GM12878 (cell line): Measurements from ENCODE around the gene RAB3C. TPM values are rescaled to one million over a fixed set of nuclear protein-coding genes. Genes with fewer than 3 reads are reported as not detected.

Experiments used
- CHD4 ChIP-seq: fragments of 200-600 bp; sonication (generic); IDR thresholded peaks from 2 replicates; pipeline ENCODE4 v1.6.1; 2016; ENCODE audit warnings: mild to moderate bottlenecking
- DPF2 ChIP-seq: fragments of 450-650 bp; IDR thresholded peaks from 2 replicates; pipeline ENCODE4 v1.6.1; 2017; ENCODE audit warnings: mild to moderate bottlenecking
- MXI1 ChIP-seq: fragments of 150-350 bp; IDR thresholded peaks from 2 replicates; pipeline ENCODE4 v1.6.1; 2011; ENCODE audit warnings: low read depth, mild to moderate bottlenecking, inconsistent platforms, low read length, improper control_type of control experiment
- NR2C1 ChIP-seq: fragments of 450-650 bp; IDR thresholded peaks from 2 replicates; pipeline ENCODE4 v1.6.1; 2017; ENCODE audit warnings: antibody characterized with exemption, mild to moderate bottlenecking, moderate library complexity
- PML ChIP-seq: IDR thresholded peaks from 2 replicates; pipeline ENCODE4 v1.6.1; 2012; ENCODE audit warnings: low read length, inconsistent platforms
- SPI1 ChIP-seq: IDR thresholded peaks from 2 replicates; pipeline ENCODE4 v1.6.1; 2011; ENCODE audit warnings: low read depth, mild to moderate bottlenecking, low read length, moderate library complexity, borderline replicate concordance; ENCODE audit not compliant: insufficient read depth
- SUZ12 ChIP-seq: fragments of 200-600 bp; sonication (generic); IDR thresholded peaks from one replicate; pipeline ENCODE4 v1.6.1; 2018; ENCODE audit warnings: antibody characterized with exemption, mild to moderate bottlenecking; ENCODE audit not compliant: unreplicated experiment
- ZNF217 ChIP-seq: fragments of 450-650 bp; IDR thresholded peaks from 2 replicates; pipeline ENCODE4 v1.6.1; 2017; ENCODE audit warnings: antibody characterized with exemption, mild to moderate bottlenecking
- ZNF24 ChIP-seq: fragments of 450-650 bp; IDR thresholded peaks from 2 replicates; pipeline ENCODE4 v1.6.1; 2017; ENCODE audit warnings: antibody characterized with exemption, mild to moderate bottlenecking
- polyA plus RNA-seq, 11 experiments: library from polyadenylated mRNA; depleted of rRNA in 4 of 11; unstranded in 6 of 11; stranded (reverse) in 5 of 11; fragments of >200 nt; fragmentation: Nextera tagmentation in 4 of 11; fragmentation: Illumina TruSeq in 1 of 11; extraction: Ambion mirVana in 4 of 11; extraction: Trizol in 1 of 11; gene quantifications; 1 replicate in 1 of 11; 2 replicates in 10 of 11; pipeline versions ENCODE4 v1.2.1 to v1.2.3, GENCODE V29; 2011 to 2016; ENCODE audit warnings: inconsistent platforms in 2 of 11, missing spikeins in 2 of 11, low read depth in 1 of 11
- total RNA-seq, 4 experiments: library from RNA; depleted of rRNA in 3 of 4; stranded (reverse); fragments of >200 nt in 3 of 4; fragmentation: Illumina TruSeq in 1 of 4; extraction: Trizol in 1 of 4; gene quantifications; 2 replicates each; pipeline versions ENCODE4 v1.2.1 to v1.2.3, GENCODE V29; 2013 to 2021
- TF ChIP-seq, protein P1 (sequence below): fragments of 450-650 bp; formaldehyde crosslinking; IDR thresholded peaks from 2 replicates; pipeline ENCODE4 v1.4.0; 2020; ENCODE audit warnings: mild to moderate bottlenecking, moderate library complexity
- TF ChIP-seq, protein P2 (sequence below): IDR thresholded peaks from 2 replicates; pipeline ENCODE4 v1.6.1; 2012; ENCODE audit warnings: low read depth, low read length, improper control_type of control experiment
- TF ChIP-seq, protein P3 (sequence below): IDR thresholded peaks from 2 replicates; pipeline ENCODE4 v1.6.1; 2011; ENCODE audit warnings: low read depth, low read length, improper control_type of control experiment, borderline replicate concordance
- TF ChIP-seq, protein P4 (sequence below): fragments of 450-650 bp; formaldehyde crosslinking; IDR thresholded peaks from 2 replicates; pipeline ENCODE4 v1.4.0; 2022; ENCODE audit warnings: mild to moderate bottlenecking, moderate library complexity
- TF ChIP-seq, protein P5 (sequence below): fragments of 450-650 bp; IDR thresholded peaks from 2 replicates; pipeline ENCODE4 v1.6.1; 2017; ENCODE audit warnings: mild to moderate bottlenecking
- TF ChIP-seq, protein P6 (sequence below): fragments of 450-650 bp; IDR thresholded peaks from 2 replicates; pipeline ENCODE4 v1.6.1; 2017; ENCODE audit warnings: mild to moderate bottlenecking, moderate library complexity

Gene RAB3C
- total and polyA plus RNA-seq, 10 of the 15 experiments (the other 5 are each of a cell fraction or from before 2014, with no cell fraction given), result not detected

DNA sequence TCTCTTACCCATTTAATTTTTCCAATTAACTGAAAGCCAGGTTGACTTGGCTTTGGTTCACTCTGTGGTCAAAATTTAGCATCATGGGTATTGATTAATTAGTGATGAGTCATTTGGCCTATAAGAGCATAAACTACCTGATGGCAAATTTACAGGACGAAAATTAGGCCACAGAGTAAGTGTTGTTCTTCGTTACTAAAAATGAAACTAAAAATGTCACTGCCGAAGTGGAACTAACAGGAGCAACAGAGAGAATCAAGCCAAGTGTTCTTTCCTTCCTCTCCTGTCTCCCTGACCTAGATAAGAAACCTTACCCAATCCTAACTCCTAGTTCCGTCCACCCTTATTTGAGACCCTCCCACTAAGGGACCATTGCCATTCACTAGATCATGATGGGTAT, 176.9 kb downstream of the RAB3C start (continued):
- TF ChIP-seq, protein P1, sequence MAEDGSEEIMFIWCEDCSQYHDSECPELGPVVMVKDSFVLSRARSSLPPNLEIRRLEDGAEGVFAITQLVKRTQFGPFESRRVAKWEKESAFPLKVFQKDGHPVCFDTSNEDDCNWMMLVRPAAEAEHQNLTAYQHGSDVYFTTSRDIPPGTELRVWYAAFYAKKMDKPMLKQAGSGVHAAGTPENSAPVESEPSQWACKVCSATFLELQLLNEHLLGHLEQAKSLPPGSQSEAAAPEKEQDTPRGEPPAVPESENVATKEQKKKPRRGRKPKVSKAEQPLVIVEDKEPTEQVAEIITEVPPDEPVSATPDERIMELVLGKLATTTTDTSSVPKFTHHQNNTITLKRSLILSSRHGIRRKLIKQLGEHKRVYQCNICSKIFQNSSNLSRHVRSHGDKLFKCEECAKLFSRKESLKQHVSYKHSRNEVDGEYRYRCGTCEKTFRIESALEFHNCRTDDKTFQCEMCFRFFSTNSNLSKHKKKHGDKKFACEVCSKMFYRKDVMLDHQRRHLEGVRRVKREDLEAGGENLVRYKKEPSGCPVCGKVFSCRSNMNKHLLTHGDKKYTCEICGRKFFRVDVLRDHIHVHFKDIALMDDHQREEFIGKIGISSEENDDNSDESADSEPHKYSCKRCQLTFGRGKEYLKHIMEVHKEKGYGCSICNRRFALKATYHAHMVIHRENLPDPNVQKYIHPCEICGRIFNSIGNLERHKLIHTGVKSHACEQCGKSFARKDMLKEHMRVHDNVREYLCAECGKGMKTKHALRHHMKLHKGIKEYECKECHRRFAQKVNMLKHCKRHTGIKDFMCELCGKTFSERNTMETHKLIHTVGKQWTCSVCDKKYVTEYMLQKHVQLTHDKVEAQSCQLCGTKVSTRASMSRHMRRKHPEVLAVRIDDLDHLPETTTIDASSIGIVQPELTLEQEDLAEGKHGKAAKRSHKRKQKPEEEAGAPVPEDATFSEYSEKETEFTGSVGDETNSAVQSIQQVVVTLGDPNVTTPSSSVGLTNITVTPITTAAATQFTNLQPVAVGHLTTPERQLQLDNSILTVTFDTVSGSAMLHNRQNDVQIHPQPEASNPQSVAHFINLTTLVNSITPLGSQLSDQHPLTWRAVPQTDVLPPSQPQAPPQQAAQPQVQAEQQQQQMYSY (CRISPR knock-in tag), result no peak
- TF ChIP-seq PML, result no peak
- TF ChIP-seq SPI1, result no peak
- TF ChIP-seq, protein P2, sequence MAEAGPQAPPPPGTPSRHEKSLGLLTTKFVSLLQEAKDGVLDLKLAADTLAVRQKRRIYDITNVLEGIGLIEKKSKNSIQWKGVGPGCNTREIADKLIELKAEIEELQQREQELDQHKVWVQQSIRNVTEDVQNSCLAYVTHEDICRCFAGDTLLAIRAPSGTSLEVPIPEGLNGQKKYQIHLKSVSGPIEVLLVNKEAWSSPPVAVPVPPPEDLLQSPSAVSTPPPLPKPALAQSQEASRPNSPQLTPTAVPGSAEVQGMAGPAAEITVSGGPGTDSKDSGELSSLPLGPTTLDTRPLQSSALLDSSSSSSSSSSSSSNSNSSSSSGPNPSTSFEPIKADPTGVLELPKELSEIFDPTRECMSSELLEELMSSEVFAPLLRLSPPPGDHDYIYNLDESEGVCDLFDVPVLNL, result no peak
- TF ChIP-seq SUZ12, result no peak
- no peak for TF ChIP-seq NR2C1
- peak; percentile 94 for TF ChIP-seq ZNF217
- TF ChIP-seq, protein P3, sequence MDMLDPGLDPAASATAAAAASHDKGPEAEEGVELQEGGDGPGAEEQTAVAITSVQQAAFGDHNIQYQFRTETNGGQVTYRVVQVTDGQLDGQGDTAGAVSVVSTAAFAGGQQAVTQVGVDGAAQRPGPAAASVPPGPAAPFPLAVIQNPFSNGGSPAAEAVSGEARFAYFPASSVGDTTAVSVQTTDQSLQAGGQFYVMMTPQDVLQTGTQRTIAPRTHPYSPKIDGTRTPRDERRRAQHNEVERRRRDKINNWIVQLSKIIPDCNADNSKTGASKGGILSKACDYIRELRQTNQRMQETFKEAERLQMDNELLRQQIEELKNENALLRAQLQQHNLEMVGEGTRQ, result no peak
- TF ChIP-seq CHD4, result no peak
- TF ChIP-seq, protein P4, sequence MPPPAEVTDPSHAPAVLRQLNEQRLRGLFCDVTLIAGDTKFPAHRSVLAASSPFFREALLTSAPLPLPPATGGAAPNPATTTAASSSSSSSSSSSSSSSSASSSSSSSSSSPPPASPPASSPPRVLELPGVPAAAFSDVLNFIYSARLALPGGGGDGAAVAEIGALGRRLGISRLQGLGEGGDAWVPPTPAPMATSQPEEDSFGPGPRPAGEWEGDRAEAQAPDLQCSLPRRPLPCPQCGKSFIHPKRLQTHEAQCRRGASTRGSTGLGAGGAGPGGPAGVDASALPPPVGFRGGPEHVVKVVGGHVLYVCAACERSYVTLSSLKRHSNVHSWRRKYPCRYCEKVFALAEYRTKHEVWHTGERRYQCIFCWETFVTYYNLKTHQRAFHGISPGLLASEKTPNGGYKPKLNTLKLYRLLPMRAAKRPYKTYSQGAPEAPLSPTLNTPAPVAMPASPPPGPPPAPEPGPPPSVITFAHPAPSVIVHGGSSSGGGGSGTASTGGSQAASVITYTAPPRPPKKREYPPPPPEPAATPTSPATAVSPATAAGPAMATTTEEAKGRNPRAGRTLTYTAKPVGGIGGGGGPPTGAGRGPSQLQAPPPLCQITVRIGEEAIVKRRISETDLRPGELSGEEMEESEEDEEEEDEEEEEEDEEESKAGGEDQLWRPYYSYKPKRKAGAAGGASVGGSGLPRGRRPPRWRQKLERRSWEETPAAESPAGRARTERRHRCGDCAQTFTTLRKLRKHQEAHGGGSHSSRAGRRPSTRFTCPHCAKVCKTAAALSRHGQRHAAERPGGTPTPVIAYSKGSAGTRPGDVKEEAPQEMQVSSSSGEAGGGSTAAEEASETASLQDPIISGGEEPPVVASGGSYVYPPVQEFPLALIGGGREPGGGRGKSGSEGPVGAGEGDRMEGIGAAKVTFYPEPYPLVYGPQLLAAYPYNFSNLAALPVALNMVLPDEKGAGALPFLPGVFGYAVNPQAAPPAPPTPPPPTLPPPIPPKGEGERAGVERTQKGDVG (CRISPR knock-in tag), result no peak
- TF ChIP-seq MXI1, result no peak
- peak; percentile 97 for TF ChIP-seq DPF2
- TF ChIP-seq, protein P5, sequence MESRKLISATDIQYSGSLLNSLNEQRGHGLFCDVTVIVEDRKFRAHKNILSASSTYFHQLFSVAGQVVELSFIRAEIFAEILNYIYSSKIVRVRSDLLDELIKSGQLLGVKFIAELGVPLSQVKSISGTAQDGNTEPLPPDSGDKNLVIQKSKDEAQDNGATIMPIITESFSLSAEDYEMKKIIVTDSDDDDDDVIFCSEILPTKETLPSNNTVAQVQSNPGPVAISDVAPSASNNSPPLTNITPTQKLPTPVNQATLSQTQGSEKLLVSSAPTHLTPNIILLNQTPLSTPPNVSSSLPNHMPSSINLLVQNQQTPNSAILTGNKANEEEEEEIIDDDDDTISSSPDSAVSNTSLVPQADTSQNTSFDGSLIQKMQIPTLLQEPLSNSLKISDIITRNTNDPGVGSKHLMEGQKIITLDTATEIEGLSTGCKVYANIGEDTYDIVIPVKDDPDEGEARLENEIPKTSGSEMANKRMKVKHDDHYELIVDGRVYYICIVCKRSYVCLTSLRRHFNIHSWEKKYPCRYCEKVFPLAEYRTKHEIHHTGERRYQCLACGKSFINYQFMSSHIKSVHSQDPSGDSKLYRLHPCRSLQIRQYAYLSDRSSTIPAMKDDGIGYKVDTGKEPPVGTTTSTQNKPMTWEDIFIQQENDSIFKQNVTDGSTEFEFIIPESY, result no peak
- TF ChIP-seq, protein P6, sequence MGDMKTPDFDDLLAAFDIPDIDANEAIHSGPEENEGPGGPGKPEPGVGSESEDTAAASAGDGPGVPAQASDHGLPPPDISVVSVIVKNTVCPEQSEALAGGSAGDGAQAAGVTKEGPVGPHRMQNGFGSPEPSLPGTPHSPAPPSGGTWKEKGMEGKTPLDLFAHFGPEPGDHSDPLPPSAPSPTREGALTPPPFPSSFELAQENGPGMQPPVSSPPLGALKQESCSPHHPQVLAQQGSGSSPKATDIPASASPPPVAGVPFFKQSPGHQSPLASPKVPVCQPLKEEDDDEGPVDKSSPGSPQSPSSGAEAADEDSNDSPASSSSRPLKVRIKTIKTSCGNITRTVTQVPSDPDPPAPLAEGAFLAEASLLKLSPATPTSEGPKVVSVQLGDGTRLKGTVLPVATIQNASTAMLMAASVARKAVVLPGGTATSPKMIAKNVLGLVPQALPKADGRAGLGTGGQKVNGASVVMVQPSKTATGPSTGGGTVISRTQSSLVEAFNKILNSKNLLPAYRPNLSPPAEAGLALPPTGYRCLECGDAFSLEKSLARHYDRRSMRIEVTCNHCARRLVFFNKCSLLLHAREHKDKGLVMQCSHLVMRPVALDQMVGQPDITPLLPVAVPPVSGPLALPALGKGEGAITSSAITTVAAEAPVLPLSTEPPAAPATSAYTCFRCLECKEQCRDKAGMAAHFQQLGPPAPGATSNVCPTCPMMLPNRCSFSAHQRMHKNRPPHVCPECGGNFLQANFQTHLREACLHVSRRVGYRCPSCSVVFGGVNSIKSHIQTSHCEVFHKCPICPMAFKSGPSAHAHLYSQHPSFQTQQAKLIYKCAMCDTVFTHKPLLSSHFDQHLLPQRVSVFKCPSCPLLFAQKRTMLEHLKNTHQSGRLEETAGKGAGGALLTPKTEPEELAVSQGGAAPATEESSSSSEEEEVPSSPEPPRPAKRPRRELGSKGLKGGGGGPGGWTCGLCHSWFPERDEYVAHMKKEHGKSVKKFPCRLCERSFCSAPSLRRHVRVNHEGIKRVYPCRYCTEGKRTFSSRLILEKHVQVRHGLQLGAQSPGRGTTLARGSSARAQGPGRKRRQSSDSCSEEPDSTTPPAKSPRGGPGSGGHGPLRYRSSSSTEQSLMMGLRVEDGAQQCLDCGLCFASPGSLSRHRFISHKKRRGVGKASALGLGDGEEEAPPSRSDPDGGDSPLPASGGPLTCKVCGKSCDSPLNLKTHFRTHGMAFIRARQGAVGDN, result no peak
- TF ChIP-seq ZNF24, result peak; percentile 43; the same call in 1 of the 2 replicates
